ENCODE results near the gene RNF10.

The RNF10 gene

GRCh38 chr12:120538281-120539156 lies 4.4 kb downstream of the RNF10 start:
- no peak for TF ChIP-seq CTCF (IDR thresholded peaks at IDR 0.05; ENCODE audit: low read length, missing control alignments)
- peak; percentile 58 for DNase-seq (ENCODE audit: low read depth)
- peak overlapping the region; percentile 5 for H3K4me3 ChIP-seq (replicated peaks; ENCODE audit: low read depth, low read length)

- no peak for TF ChIP-seq CTCF (IDR thresholded peaks at IDR 0.05; ENCODE audit: low read length, missing control alignments)
- DNase-seq (ENCODE audit: low read depth), result no peak
- no peak overlapping the region for H3K4me3 ChIP-seq (replicated peaks; ENCODE audit: low read depth, low read length)
Observed at GRCh38 chr12:120539303-120539702, 5.1 kb downstream of the RNF10 start.

- TF ChIP-seq CTCF (IDR thresholded peaks at IDR 0.05; ENCODE audit: low read length, missing control alignments), result no peak
- H3K4me3 ChIP-seq (replicated peaks; ENCODE audit: low read depth, low read length), result no peak overlapping the region
- peak; percentile 89 for DNase-seq (ENCODE audit: low read depth)
Observed at GRCh38 chr12:120540445-120540844, 6.3 kb downstream of the RNF10 start.

GRCh38 chr12:120542166-120542565 lies 8.0 kb downstream of the RNF10 start:
- no peak for TF ChIP-seq CTCF (IDR thresholded peaks at IDR 0.05; ENCODE audit: low read length, missing control alignments)
- no peak for DNase-seq (ENCODE audit: low read depth)
- H3K4me3 ChIP-seq (replicated peaks; ENCODE audit: low read depth, low read length), result no peak overlapping the region

- no peak for DNase-seq (ENCODE audit: low read depth)
- no peak overlapping the region for H3K4me3 ChIP-seq (replicated peaks; ENCODE audit: low read depth, low read length)
- TF ChIP-seq CTCF (IDR thresholded peaks at IDR 0.05; ENCODE audit: low read length, missing control alignments), result no peak
Observed at GRCh38 chr12:120544691-120545090, 10.5 kb downstream of the RNF10 start.

GRCh38 chr12:120546050-120546386 lies 11.9 kb downstream of the RNF10 start:
- DNase-seq (ENCODE audit: low read depth), result no peak
- no peak for TF ChIP-seq CTCF (IDR thresholded peaks at IDR 0.05; ENCODE audit: low read length, missing control alignments)
- H3K4me3 ChIP-seq (replicated peaks; ENCODE audit: low read depth, low read length), result no peak overlapping the region

GRCh38 chr12:120554678-120555077 lies 20.5 kb downstream of the RNF10 start:
- TF ChIP-seq CTCF (IDR thresholded peaks at IDR 0.05; ENCODE audit: low read length, missing control alignments), result no peak

More at GRCh38 chr12:120554678-120555077, 20.5 kb downstream of the RNF10 start:
- no peak for DNase-seq (ENCODE audit: low read depth)
- H3K4me3 ChIP-seq (replicated peaks; ENCODE audit: low read depth, low read length), result no peak overlapping the region
